HG03196 (cell line): ENCODE results near the gene JARID2.

Experiments
- ATAC-seq: cut with Tn5 transposase; IDR thresholded peaks from one replicate; pipeline ENCODE4 v1.9.1; 2021; ENCODE audit not compliant: unreplicated experiment

Gene JARID2

GRCh38 chr6:15370733-15371671 lies 125.1 kb downstream of the JARID2 start:
- no peak for ATAC-seq

DNA sequence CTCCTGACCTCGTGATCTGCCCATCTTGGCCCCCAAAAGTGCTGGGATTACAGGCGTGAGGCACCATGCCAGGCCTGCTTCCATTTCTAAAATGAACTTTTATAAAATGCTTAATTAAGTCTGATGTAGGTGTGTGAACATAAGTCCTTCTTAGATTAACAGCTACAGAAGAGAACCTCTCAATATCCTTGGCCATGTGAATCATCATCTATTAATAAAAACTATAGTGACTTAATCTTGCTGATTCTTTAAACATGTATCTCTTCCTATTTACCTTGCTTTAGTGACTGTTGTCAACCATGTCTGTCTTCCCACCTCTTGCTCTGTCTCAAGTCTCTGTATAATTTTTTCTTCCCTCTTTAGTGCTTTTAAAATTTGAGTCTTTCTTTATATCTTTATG lies 127.1 kb downstream of the JARID2 start:
- ATAC-seq, result no peak

DNA sequence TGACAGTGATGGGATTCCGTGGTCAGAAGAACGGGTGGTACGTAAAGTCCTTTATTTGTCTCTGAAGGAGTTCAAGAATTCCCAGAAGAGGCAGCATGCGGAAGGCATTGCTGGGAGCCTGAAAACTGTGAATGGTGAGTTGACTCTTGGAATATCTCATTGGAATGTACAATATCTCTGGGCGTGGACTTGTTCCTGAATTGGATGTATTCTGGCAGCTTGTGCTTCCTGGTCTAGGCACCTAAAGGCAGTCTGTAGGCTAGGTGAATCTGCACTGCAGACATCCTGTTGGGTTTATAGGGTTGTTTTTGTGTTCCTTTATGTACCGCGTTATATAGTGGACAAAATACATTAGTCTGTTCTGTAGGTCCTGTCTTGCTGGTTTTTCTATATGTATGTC lies 128.2 kb downstream of the JARID2 start:
- no peak for ATAC-seq

DNA sequence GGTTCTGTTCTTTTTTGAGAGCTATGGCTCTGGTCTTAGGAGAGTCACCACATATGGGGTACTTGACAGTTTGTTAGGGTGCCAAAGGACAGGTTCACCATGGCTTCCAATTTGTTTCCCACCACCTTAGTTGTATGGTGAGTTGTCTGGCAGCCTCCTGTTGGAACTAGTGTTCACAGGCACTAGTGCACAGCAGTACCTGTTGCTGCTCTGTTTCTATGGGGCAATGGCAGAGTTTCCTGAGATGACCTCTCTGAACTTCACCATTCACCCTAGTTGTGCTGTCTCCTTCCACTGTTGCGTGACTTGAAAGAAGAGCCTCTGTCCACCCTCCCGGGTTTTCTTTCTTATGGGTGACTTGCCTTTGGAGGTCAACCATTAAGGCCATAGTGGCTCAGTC lies 129.1 kb downstream of the JARID2 start:
- ATAC-seq, result no peak

DNA sequence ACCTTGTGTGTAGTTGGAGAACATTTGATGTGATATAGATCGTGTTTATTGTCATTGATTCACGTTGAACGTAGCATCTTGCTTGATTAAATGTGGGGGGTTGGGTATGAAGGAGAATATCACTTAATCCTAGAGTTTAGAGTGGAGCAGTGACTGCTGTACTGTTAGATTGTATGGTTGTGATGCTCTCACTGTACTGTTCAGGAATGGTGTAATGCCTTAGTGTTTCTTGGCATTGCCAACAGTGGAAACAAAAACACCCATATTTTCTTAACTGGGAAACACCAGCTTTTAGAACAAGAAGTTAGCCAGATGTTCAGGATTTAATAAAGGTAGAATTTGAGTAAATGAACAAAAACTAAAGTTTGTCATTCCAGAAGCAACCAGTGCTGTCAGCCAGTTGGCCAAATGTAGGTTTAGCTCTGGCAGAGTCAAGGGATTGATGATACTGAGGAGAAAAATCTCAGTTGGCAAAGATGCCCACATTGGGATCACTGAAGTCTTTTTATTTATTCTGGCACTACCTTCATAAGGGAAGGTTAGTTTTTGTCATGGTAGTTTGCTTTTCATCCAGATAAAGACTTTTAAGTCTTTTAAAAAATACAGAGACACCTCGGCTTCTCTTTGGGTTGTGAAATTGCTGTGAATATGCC lies 129.9 kb downstream of the JARID2 start:
- no peak for ATAC-seq

GRCh38 chr6:15376900-15377487 lies 131.1 kb downstream of the JARID2 start:
- ATAC-seq, result no peak

- no peak for ATAC-seq
Observed at GRCh38 chr6:15378272-15378671, 132.4 kb downstream of the JARID2 start.

DNA sequence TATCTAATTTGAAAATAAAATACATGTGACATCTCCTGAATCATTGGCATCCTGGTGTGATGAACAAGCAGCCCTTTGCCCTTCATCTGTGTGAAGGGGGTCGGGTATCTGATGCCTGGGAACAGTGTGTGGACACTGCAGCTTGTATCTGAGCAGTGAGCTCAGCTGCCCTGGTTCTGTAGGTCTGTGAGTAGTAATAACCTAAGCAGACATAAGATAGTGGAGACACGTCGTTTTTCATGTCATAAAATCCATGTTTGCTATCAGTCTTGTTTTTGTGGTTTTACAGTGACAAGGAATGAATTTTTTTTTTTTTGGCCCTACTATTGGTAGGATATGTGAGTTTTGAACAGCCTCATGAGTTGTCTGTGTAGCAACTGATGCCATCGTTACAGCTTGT lies 133.0 kb downstream of the JARID2 start:
- ATAC-seq, result no peak

DNA sequence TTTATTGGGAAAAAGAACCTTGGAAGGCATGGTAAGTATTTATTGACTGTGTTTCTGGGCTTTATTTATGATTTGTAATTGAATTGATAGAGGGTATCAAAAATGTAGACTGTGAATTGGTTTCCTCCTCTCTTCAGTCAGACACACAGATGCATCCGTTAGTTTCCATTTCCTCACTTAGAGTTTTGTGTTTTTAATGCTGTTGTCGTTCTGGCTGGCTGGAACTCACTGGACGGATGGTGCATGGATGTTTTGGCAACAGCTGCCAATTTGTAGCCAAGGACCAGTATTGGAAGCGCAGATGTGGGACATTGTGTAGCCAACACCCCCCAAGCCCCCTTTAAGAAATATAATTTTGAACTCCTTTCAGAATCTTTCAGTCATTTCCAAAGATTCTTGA lies 134.5 kb downstream of the JARID2 start:
- ATAC-seq, result no peak

DNA sequence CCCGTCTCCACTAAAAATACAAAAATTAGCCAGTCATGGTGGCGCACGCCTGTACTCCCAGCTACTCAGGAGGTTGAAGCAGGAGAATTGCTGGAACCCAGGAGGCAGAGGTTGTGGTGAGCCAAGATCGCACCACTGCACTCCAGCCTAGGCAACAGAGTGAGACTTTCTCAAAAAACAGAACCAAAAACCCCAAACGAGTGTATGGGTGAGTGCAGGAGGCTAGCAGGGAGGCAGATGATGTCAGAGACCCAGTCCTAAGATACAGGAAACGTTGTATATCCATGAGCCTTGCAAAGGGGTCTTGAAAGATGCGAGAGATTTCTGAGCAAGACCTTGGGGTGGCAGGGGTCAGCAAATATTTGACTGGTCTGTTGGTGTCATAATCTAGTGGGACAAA lies 136.2 kb downstream of the JARID2 start:
- ATAC-seq, result no peak

GRCh38 chr6:15382712-15383111 lies 136.8 kb downstream of the JARID2 start:
- ATAC-seq, result no peak

- no peak for ATAC-seq
Observed at GRCh38 chr6:15384901-15385300, 139.0 kb downstream of the JARID2 start.

- no peak for ATAC-seq
Observed at GRCh38 chr6:15385521-15385920, 139.7 kb downstream of the JARID2 start.

DNA sequence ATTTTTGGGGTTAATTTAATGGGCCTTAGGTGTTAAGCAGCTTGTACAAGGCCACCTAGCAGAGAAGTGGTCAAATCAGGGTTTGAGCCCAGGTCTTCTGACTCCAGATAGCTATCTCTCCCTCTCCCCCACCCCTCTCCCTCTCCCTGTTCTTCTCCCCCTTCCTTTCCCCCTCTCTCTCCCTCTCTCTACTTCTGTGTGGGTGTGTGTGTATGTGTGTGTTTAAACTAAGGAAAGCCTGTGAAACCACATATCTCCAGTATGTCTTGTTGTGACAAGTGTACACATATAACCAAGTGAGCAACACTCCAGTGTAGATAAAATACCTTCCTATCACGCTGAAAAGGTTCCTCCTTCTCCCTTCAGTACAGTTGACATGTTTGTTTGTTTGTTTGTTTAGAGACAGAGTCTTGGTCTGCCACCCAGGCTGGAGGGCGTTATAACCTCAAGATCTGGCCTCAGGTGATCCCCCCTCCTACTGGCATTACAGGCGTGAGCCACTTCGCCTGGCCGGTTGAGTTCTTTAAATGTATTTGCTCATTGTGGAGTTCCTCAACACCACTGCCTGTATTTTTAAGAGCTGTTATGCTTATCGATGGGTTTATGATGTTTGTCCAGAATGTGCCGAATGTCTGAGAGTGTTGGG lies 140.4 kb downstream of the JARID2 start:
- no peak for ATAC-seq

GRCh38 chr6:15386756-15387112 lies 140.9 kb downstream of the JARID2 start:
- ATAC-seq, result no peak

DNA sequence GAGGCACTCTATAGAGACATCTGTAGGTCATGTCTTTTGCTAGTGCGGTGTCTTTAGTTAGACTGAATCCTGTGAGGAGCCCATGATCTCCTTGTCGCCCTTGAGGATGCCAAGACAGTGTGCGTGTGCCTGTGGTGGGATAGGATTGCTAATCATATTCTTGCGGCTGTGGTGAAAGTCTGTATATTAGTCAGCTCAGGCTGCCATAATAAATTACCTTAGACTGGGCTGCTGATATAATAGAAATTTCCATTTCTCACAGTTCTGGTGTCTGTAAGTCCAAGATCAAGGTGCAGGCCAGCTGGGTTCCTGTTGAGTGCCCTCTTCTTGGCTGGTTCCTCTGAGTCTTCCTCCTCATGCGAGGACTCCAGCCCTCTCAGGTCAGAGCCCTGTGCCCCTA lies 141.2 kb downstream of the JARID2 start:
- ATAC-seq, result no peak

DNA sequence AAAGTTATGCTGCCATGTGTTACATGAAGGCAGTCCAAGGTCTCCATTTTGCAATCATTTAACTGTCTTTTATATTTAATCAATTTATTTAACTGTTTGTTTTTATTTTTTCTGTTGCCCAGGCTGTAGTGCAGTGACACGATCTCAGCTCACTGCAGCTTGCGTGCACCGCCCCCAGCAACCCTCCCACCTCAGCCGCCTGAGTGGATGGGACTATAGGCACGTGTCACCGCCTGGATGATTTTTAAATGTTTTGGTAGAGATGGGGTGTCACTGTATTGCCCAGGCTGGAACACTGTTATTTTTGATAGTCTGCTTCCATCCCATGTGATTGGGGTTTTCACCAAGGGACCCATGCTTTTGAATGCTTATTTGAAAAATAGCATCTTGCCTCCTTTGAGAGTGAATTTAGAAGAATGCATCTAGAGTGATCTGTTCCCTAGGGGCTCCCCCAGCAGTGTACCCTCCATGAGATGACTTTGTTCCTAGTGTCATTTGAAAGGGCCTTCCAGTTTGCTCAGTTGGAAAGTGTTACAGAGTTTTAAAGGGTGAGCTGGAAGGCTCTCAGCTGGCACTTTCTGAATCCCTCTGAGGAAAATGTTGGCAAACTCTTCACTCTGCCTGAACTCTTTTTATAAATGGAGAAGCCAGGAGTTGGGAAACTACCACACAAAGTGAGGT lies 143.4 kb downstream of the JARID2 start:
- no peak for ATAC-seq

GRCh38 chr6:15389765-15390723 lies 144.2 kb downstream of the JARID2 start:
- no peak for ATAC-seq

DNA sequence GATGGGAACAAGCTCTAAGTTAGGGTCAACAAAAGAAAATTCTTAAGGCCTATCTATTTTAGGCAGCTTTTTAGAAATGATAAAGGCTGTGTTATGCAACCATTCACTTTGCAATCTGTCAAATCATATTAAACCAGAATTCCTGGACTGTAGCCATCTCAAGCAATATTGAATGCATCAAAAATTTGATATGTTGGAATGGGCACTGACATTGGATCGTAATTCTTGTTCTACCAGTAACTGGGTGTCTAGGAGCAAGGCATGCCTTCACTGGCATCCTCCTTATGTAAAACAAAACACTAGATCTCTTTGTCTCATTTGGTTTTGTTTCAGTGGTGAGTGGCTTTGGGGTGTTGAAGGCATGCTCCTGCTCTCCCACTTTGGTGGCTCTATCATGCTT lies 145.6 kb downstream of the JARID2 start:
- ATAC-seq, result no peak

- ATAC-seq, result no peak
Observed at GRCh38 chr6:15392182-15392581, 146.3 kb downstream of the JARID2 start.
